ENCODE data around the gene MACO1.
A peak's percentile ranks its signal among the peaks of the same experiment; 100 is the strongest.
"Not testable (repeated sequence)": the region's sequence is repeated elsewhere in the genome, so short reads cannot be mapped to it uniquely, and the experiment has no call there.

MACO1 gene

GRCh38 chr1:25425098-25426085, 5.3 kb upstream of the MACO1 start:
- DNase-seq = no peak

- no peak for DNase-seq
These were observed 3.0 kb upstream of the MACO1 start for GRCh38 chr1:25427696-25428095.

- DNase-seq = no peak
These were observed 2.1 kb upstream of the MACO1 start for GRCh38 chr1:25428475-25429166.

DNA sequence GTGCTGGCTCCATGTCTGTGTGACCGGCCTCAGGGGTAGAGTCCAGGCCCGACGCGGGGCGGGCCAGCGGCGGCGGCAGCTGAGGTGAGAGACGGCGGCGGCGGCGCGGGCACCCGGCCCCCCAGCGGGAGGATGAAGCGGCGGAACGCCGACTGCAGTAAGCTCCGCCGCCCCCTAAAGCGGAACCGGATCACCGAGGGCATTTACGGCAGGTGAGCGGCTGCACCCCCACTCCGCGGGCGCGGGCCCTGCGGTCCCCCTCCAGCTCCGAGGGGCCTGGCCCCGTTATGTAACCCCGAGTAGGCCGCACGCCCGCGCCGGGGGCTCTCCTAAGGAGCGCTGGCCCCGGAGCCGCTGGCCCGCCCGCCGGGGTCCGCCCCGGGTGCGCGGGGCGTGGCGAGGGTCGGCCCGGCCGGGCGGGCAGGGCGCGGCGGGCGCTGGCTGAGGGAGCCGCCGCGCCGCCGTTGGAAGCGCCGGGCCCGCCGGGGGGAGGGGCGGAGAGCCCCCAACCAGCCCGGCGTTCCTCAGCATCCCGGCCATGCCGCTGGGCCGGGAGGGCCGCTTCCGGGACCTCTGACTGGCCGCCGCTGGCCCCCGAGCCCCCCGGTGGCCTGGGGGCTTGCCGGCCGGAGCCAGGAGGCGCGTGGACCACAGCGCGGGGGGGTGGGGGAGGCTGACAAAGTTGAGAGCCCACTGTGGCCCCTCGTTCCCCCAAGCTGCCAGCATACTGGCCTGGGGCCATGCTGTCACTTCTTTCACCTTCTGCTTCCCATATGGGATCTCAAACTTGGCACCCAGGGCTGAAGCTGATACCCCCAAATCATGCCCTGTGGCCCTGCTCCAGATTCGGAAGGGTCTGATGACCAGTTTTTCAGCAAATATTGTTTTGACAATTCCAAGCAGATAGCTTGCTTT, 527 bp downstream of the MACO1 start:
- peak; percentile 2 for DNase-seq

DNA sequence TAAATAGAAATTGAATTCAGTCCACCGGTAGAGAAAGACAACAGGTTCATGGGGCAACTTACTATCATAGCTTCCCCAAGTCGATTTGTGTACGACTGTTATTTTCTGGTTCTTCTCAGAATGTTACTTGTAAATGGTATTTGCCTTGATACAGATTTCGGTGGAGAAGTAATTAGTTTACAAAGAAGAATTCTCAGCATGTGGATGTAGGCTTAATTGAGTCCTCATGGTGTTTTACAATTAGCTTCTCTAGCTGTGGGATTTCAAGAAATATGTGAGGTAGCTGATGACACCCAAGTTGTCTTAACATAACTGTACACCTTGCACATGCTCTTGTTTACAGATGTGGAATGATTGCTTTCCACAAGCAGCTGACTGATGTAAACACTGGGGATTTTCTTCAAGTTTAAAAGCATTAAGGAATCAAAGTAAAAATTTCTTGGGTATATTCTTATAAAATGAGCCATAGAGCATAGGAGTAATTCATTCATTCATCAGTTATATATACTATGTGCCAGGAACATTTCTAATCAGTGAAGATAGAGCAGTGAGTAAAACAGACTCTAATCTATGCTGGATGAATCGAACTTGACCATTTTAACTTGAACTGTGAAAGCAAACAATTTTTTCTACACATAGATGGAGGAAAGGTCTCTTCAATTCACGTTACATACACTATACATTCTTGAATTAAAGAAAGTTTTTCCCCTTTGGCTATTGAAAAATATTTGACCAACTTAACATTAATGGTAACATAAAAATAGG, 1.4 kb downstream of the MACO1 start:
- DNase-seq = no peak

DNA sequence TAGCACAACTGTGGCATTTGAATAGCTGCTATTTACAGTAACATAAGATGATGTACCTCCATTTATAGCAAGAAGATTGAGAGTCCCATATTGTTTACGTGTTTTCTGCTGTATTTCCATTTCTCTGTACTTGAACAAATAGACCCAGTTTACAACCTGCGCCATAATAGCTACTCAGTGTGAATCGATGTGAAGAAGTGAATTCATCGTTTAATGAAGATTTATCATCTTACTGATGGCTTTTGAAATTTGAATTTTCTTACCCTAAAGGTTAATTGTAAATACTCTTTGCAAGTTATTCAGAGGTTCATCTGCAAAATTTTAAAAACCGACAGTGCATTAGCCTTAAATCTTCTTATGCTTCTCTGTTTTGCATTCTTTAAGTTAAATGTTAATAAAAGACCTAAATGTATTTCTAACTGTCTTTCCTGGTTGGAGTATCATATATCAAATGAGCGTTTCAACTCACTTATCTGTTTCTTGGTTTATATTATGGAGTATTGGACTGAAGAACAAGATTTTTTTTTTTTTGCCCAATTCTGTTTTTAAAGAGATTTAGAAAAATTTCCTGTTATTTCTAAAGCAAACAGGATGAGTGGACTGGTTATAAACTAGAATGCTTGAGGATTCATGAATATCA, 2.2 kb downstream of the MACO1 start:
- DNase-seq = no peak

DNA sequence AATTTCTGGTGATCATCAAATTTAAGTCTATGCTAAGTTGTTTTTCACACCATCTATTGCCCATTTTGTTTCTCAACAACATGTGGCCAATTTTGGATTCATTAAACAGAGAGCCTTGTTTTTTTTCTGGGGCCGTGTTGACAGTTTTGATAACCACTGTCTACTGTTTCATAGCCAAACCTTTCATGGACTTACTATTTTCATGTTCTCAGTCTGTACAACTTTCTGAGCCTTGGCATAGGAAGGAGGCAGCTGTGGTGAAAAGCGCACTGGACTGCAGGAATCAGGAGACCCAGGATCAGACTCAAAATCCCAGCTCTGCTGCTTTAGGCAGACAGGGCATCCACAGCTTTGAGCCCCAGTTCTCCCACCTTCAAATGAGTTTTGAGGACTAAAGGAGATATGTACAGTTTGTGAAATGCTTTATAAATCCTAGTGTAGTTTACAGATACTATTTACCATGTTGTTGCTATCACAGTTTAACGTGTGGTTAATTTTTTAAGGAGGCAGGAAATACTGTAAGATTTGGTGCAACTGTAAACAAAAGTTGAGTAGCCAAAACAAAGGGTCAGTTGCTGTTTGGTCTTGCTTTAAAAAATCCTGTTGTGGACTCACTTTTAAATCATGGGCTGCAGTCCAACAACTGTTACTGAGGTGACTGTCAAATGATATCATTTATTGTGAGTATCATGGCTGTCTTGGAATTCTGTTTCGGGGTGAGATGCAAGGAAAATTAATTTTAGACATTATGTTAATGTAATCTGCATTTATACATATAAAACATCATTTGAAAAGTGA, 2.9 kb downstream of the MACO1 start:
- no peak for DNase-seq

DNA sequence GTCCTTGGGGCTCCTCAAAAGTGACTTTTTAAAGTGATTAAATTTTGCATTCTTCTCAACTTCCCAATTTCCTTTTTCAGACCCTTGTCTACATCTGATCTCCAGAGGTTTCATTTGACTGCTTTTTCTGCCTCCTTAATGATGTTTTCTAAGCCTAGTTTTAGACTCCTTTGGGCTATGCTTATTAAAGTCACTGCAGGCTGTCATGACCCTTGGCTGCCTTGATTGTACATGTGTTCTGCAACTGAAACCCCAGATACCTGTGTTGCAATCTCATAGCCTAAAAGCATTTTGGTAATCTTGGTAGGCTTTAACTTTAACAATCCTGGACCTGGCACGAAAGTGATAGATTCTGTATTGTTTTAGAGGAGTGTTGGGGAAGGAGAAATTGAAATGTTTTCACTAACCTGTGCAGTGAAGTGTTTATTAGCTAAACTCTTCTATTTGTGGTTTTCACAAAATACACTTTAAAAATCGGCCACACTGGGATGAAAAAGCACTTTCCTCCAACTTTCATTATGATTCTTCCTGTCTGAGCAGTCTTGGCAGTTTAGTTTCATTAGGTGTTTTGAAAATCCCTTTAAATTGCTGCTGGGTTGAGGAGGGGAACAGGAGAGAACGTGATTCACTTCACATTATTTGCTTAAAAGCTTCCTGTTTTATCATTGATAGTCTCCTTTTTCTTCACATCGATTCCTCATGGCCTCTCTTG, 4.9 kb downstream of the MACO1 start:
- DNase-seq = no peak

- DNase-seq = no peak
These were observed 7.0 kb downstream of the MACO1 start for GRCh38 chr1:25437672-25438071.

GRCh38 chr1:25439287-25439686, 8.6 kb downstream of the MACO1 start:
- DNase-seq = no peak

DNA sequence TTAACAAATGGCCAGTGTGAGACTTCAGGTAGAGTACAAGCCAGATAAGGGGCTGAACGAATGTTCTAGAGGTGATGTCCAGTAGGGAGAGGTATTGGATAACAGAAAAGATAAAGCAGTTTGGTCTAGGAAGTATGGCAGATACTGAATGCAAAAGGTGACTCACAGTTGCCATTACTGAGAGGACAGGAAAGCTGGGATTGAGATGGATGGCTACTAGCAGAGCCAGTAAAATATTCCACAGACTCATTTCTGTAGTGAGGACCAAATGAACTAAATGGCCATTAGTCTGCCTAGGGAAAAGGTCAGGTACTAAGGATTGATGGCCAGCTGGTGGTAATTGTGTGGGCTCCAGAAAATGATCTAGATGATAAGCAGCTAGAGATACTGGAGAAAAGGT, 11.5 kb downstream of the MACO1 start:
- DNase-seq = no peak

DNA sequence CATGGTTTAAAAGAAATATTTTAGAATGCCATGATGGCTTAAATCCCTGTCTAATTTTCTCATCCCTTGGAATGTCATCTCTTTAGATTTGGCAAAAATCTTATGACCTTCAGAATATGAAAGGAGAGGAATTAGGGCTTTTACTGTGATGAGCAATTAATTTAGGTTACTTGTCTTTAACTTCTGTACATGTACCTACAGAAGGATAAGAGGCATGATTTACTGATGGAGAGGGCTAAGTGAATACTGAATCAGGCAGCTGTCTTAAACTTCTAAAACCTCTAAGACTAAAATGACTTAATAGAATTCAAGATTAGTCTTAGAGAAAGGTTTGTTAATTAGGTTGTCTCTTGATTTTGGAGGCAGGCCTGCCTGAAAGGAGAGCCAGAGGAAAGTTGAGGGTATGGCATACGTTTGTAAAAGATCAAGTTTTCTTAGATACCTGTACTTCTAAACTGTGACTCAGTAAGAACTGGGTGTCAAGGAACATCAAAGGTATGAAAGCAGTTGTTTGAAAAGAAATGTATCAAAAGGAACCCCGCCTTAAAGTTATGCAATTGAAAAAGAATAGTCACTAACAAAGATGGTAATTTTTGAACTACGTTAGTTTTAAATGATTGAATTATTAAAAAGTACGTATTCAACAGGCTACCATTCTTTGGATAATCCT, 12.5 kb downstream of the MACO1 start:
- no peak for DNase-seq

DNA sequence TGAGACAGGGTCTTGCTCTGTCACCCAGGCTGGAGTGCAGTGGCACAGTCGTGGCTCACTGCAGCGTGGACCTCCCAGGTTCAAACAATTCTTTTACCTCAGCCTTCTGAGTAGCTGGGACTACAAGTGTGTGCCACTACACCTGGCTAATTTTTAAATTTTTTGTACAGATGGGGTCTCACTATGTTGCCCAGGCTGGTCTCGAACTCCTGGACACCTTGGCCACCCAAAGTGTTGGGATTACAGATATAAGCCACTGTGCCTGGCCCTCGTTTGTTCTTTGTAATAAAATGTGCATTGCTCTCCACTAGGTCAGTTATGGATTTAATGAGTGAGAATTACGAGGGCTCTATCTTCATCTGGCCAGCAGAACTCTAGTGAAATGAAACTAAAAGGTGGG, 13.9 kb downstream of the MACO1 start:
- not testable (repeated sequence) for DNase-seq

DNA sequence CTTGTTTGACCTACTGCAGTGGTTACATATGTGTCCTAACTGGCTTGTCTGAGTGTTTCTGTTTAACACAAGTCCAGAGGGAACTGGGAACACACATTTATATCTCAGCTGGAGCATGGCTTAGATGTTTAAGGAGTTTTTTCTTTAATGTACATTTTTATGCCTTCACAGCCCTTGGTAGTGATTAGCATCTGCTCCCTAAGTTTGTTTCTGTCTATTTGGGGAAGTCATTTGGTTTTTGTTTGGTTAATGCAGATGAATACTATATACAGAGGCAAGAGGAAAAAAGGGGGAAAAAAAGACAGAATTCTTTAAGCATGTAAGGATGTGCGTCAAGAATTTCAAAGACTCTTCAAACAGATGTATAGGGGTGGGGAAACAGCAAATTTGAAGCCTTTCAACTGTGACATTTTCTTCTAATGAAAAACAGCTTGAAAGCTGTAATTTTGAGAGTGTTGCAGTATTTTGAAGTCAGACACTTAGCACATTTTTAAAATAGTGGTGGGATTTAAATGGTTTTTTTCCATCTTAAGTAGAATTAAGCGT, 15.4 kb downstream of the MACO1 start:
- no peak for DNase-seq

GRCh38 chr1:25447547-25447946, 16.9 kb downstream of the MACO1 start:
- DNase-seq = no peak

DNA sequence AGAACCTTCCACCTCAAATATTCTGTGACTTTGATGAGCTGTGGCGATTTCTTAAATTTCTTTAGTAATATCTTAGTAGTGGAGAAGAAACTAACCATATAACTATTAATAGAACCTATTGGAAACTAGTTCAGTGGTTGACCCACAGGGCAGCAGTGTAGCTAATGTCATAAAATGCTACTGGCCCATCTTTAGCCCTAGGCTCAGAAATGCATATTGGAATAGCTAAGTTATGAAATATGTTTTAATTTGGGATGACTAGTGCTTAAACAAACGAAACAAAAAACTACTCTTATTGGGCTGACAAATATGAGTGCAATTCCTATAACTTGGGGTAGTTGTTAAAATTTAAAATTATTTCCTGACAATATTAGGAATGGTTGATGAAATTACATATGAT, 20.2 kb downstream of the MACO1 start:
- DNase-seq = no peak

- DNase-seq = no peak
These were observed 21.2 kb downstream of the MACO1 start for GRCh38 chr1:25451908-25452307.

GRCh38 chr1:25456502-25456901, 25.8 kb downstream of the MACO1 start:
- no peak for DNase-seq
